Choroid plexus epithelial cell (primary cell): ENCODE results near the gene AATF.
A peak's percentile ranks its signal among the peaks of the same experiment; 100 is the strongest.

Experiments
- DNase-seq: peaks from one replicate; pipeline ENCODE4 v3.0.0-alpha.2; 2010; ENCODE audit warnings: low read depth
- H3K4me3 ChIP-seq: 2 replicates; pipeline ENCODE4 v1.5.1; 2011; ENCODE audit warnings: low read depth, mild to moderate bottlenecking, control low read depth, low read length, moderate library complexity
- TF ChIP-seq, protein P1 (sequence below): conservative IDR thresholded peaks from 2 replicates; pipeline ENCODE4 v1.5.1; 2011; ENCODE audit warnings: low read depth, mild to moderate bottlenecking, control low read depth, inconsistent platforms, low read length, moderate library complexity

AATF gene

DNA sequence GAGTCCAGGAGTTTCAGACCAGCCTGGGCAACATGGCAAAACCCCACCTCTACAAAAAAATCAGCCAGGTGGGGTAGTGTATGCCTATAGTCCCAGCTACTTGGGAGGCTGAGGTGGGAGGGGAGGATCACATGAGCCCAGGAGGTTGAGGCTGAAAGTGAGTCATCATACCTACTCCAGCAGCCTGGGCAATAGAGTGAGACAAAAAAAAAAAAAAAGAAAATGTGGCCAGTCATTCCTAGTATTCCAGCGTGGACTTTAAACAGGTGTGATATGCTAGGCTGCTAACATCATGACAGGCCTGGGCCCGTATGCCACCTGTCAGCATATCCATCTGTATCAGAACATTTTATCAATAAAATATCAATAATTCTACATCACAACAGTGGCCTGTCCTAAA, 143.3 kb downstream of the AATF start:
- TF ChIP-seq, protein P1, sequence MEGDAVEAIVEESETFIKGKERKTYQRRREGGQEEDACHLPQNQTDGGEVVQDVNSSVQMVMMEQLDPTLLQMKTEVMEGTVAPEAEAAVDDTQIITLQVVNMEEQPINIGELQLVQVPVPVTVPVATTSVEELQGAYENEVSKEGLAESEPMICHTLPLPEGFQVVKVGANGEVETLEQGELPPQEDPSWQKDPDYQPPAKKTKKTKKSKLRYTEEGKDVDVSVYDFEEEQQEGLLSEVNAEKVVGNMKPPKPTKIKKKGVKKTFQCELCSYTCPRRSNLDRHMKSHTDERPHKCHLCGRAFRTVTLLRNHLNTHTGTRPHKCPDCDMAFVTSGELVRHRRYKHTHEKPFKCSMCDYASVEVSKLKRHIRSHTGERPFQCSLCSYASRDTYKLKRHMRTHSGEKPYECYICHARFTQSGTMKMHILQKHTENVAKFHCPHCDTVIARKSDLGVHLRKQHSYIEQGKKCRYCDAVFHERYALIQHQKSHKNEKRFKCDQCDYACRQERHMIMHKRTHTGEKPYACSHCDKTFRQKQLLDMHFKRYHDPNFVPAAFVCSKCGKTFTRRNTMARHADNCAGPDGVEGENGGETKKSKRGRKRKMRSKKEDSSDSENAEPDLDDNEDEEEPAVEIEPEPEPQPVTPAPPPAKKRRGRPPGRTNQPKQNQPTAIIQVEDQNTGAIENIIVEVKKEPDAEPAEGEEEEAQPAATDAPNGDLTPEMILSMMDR: no peak
- DNase-seq: peak; percentile 42
- H3K4me3 ChIP-seq: no peak overlapping the region

DNA sequence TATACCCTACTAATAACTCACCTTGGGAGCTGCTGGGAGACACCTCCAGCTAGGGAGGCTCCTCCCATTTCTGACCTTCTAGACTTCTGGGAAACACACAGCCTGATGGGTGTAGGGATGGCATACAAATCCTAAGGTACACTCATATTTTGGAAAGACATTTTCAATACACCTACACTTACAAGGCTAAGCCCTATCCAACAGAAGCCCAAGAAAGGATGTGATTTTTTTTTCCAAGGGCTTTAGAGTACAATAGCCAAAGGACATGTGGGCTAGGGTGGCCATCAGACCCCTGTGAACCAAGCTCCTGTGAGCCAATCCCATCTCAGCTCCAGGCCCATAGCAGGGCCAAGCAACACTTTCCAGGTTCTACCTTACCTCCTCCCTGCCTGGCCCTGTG, 143.9 kb downstream of the AATF start:
- TF ChIP-seq, protein P1: no peak
- no peak for DNase-seq
- no peak overlapping the region for H3K4me3 ChIP-seq

DNA sequence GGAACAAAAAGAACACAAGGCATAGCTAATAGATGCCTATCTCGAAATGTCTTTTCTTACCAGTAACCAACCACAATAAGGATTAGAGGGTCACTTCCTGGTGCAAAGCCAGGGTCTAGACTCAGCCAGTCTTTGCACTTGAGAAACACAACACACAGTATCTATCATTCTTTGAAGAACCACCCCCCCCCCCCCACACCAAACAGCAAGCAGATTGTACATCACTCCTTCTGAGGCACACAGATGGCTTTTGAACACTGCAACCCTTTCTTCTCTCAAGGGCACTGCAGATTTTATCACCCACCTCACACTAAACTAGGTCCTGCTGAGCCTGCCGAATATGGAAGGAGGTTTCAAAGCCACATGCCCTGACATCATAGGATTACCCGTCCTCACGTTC, 145.6 kb downstream of the AATF start:
- no peak overlapping the region for H3K4me3 ChIP-seq
- no peak for DNase-seq
- TF ChIP-seq, protein P1: no peak

DNA sequence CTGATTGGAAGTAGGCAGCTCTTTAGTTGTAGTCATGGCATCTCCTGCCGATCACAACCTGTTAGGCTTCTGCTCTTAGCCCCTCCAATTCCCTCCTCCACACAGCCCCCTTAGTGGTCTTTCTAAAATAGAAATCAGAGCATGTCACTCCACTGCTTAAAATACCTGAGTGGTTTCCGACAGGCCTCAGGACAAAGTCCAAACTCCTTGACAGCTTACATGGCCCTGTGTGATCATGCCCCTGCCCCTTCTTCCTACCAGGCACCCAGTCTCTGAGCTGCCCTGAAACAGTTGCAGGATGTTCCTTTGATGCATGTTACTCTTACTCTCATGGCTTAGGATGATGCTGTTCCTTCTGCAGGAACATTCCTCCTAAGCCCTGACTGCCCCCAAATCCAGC, 147.3 kb downstream of the AATF start:
- no peak for DNase-seq
- H3K4me3 ChIP-seq: no peak overlapping the region
- TF ChIP-seq, protein P1: no peak

DNA sequence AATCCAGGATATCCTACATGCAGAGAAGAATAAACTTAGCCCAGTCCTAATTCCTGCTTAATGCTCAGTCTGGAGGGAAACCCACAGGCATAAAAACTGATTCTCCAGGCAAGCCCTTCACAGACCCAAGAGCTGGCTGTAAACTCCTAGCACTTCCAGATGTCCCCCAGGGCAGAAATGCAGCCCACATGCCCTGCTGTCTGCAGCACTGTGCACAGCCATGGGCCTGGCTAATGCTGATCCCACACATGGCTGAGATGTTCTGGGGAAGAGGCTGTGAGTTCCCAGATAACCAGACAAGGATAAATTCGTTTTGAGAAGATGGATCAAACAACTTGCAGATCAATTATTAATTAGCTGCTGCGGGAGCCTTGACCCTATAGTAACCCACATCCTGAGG, 148.4 kb downstream of the AATF start:
- DNase-seq: no peak
- TF ChIP-seq, protein P1: no peak
- H3K4me3 ChIP-seq: no peak overlapping the region

DNA sequence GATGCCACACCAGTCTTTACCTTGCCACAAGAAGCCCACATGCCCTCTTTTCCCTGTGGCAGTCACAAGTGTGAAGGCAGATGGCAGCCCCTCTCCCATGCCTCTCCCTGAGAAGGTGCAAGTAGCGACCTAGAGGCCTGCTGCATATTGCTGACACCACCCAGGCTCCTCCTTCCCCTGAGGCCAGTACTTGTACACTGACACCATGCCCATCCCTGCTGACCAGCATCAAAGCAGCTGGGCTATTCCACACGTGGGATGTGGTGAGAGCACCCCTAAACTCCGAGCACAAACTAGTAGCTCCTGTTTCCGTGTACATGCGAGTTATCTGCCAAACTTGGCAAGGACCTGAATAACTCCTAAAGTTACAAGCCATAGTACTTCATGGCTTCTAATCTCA, 149.4 kb downstream of the AATF start:
- DNase-seq: no peak
- TF ChIP-seq, protein P1: no peak

DNA sequence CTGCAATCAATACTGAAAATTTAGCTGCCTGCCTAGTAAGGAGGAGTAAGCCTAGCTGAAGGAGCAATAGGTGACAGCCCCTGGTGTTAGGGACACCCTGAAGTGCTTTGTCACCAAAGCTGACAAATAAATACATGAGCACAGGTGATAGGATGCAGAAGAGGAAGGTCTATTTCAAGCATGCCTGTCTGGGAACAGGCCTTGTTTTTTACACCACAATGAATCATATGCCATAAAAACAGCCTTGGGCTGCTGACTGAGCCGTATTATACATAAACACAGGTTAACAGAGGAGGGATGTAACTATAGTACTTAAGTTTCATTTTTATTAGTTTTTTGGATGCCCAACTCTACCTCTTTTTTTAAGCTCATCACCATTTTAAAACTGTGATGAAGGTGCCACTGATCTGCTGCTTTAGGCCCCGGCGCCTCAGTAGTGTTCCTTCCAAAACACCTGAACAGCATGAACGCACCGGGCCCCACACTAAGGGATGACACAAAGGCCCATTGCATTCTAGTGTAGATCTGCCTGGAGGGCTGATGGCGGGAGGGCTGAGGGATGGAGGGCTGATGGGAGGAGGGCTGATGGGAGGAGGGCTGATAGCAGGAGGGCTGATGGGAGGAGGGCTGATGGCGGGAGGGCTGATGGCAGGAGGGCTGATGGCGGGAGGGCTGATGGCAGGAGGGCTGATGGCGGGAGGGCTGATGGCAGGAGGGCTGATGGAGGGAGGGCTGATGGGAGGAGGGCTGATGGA, 150.3 kb downstream of the AATF start:
- peak; percentile 31 for DNase-seq
- TF ChIP-seq, protein P1: no peak
- no peak overlapping the region for H3K4me3 ChIP-seq

More for the DNA sequence above, 149.4 kb downstream of the AATF start:
- no peak overlapping the region for H3K4me3 ChIP-seq
